Stimulated activated CD8-positive, alpha-beta memory T cell treated with anti-CD3 and anti-CD28 coated beads, Interleukin-4, amount 100 ng/mL, for 48 hours (primary cell): ENCODE measurements around the gene RAB11FIP2.

Experiments used
- DNase-seq: peaks from one replicate; pipeline ENCODE4 v3.0.0-alpha.2; 2020

Gene RAB11FIP2

DNA sequence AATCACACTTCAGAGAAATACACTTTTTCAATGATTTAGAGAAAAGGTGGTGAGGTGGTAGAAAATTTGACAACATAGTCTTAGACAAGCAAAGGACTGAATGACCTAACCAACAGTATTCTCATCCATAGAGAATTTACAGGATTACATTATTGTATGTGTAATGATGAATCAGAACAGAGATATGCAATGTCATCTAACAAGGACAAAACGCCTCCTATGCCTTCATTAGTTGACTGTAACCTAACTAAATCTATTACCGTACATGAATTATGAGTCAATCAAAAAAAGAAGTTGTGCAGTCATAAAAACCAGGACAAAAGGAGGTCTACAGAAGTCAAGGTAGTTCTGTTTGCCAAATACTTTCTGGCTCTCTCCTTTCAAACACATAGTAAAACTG, 66.5 kb downstream of the RAB11FIP2 start:
- no peak for DNase-seq

DNA sequence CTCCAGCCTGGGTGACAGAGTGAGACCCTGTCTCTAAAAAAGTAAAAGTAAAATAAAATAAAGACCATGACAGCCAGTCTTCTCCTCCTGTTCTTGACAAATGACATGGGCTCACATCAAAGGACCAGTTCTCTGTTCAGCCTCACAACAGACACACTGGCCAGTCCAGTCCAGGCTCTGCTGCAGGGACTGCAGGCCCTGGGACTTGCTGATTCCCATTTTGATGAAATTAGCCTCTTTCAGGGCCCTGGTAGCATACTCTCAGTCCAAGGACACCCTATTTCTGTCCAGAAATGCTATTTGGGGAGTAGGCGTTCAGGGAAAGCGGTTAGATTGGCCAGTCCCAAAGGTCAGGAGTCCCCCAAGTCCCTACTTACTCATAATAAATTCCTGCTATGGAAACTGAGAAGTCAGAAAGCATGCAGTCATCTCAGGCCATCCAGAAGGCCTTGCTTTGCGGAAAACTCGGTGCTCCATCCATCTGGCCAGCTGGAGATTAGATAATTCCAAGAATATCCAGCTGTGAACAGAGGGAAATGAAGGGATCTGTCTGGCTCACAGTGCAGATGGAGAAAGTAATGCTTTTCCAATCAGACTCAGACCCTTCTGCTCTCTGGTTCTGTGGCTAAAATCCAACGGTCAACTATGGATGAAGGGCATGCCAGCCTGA, 74.4 kb downstream of the RAB11FIP2 start:
- no peak for DNase-seq

GRCh38 chr10:117970962-117971361, 75.8 kb downstream of the RAB11FIP2 start:
- DNase-seq: no peak

DNA sequence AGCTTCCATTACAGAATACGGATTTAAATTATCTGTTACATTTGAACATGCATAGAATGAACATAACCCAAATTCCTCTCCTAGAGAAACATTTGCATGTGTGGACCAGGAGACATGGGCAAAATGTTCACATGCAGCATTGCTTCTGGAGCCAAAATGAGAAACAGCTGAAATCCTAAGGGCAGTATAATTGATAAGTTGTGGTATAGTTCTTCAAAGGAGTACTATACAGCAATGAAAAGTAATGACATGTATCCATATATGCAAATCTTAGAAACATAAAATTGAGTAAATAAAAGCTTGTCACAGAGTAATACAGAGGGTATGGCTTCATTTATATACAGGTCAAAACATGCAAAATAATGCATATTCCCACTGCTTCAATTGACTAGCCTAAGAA, 77.1 kb downstream of the RAB11FIP2 start:
- DNase-seq: no peak

- no peak for DNase-seq
Measured at GRCh38 chr10:117968354-117969182, 78.2 kb downstream of the RAB11FIP2 start.

GRCh38 chr10:117967149-117967650, 79.5 kb downstream of the RAB11FIP2 start:
- no peak for DNase-seq

GRCh38 chr10:117965984-117966383, 80.8 kb downstream of the RAB11FIP2 start:
- no peak for DNase-seq

- no peak for DNase-seq
Measured at GRCh38 chr10:117964536-117964935, 82.2 kb downstream of the RAB11FIP2 start.

GRCh38 chr10:117960345-117960935, 86.3 kb downstream of the RAB11FIP2 start:
- DNase-seq: no peak

- no peak for DNase-seq
Measured at GRCh38 chr10:117956972-117957371, 89.8 kb downstream of the RAB11FIP2 start.

- no peak for DNase-seq
Measured at GRCh38 chr10:117955176-117955575, 91.6 kb downstream of the RAB11FIP2 start.
